GM12892 (cell line): ENCODE data around the gene POLR2L.

Experiments used
- POLR2A ChIP-seq: IDR thresholded peaks from 2 replicates; pipeline ENCODE4 v1.6.1; 2011; ENCODE audit warnings: low read depth, low read length, control low read depth
- POLR2AphosphoS5 ChIP-seq: IDR thresholded peaks from 2 replicates; pipeline ENCODE4 v1.6.1; 2011; ENCODE audit warnings: low read depth, low read length, control low read depth

- no peak for TF ChIP-seq POLR2A
- no peak for TF ChIP-seq POLR2AphosphoS5
These were observed 3.1 kb downstream of the POLR2L start for GRCh38 chr11:839280-839623.
